Gastrocnemius medialis (tissue), 4 donors: ENCODE data around the gene HYAL3. TPM values are rescaled to one million over a fixed set of nuclear protein-coding genes. Genes with fewer than 3 reads are reported as not detected.
"Not testable (repeated sequence)": the region's sequence is repeated elsewhere in the genome, so short reads cannot be mapped to it uniquely, and the experiment has no call there.

ENCODE experiments used
- ATAC-seq, 2 donors: fragments of 150-250 bp; one replicate each; pipeline ENCODE4 v1.9.1; 2016
- DNase-seq, 2 donors: peaks; one replicate each; pipeline ENCODE4 v3.0.0-alpha.2; 2019
- H3K27ac ChIP-seq, 4 donors: fragments of 200-600 bp; sonication (generic); 1 replicate in 1 of 4; 2 replicates in 3 of 4; pipeline ENCODE4 v1.5.1; 2016 to 2018; ENCODE audit warnings: mild to moderate bottlenecking in 2 of 4, moderate library complexity in 1 of 4
- H3K27me3 ChIP-seq, 3 donors: fragments of 200-600 bp; sonication (generic) in 2 of 3; 1 replicate in 1 of 3; 2 replicates in 2 of 3; pipeline versions ENCODE4 v1.5.1 to v1.6.0; 2016 to 2019; ENCODE audit warnings: mild to moderate bottlenecking in 1 of 3, moderate library complexity in 1 of 3
- H3K36me3 ChIP-seq, 2 donors: fragments of 200-600 bp; sonication (generic) in 1 of 2; one replicate each; pipeline ENCODE4 v1.5.1; 2017 to 2018
- H3K4me1 ChIP-seq, 2 donors: fragments of 200-600 bp; sonication (generic) in 1 of 2; one replicate each; pipeline ENCODE4 v1.5.1; 2016 to 2017; ENCODE audit warnings: mild to moderate bottlenecking in 2 of 2
- H3K4me3 ChIP-seq, 4 donors: fragments of 200-600 bp; sonication (generic) in 3 of 4; 1 replicate in 1 of 4; 2 replicates in 3 of 4; pipeline ENCODE4 v1.5.1; 2016 to 2019; ENCODE audit warnings: mild to moderate bottlenecking in 2 of 4
- H3K9me3 ChIP-seq, 3 donors: fragments of 200-600 bp; sonication (generic) in 2 of 3; 1 replicate in 1 of 3; 2 replicates in 2 of 3; pipeline ENCODE4 v1.5.1; 2016 to 2019
- CTCF ChIP-seq, 5 experiments: fragments of 450-650 bp in 3 of 5; fragments of 200-600 bp in 2 of 5; sonication (generic) in 2 of 5; IDR thresholded peaks in 4 of 5; conservative IDR thresholded peaks in 1 of 5; 1 replicate in 4 of 5; 2 replicates in 1 of 5; pipeline ENCODE4 v1.5.1; 2016 to 2019; ENCODE audit warnings: antibody characterized with exemption in 5 of 5, mild to moderate bottlenecking in 3 of 5, moderate library complexity in 3 of 5
- POLR2A ChIP-seq, 2 donors: fragments of 450-650 bp; IDR thresholded peaks; one replicate each; pipeline ENCODE4 v1.6.1; 2017; ENCODE audit warnings: antibody characterized with exemption in 2 of 2, mild to moderate bottlenecking in 2 of 2, moderate library complexity in 2 of 2
- in situ Hi-C, 4 donors: fragments of 200-750 bp; cut with MboI; loops; one replicate each; pipeline versions ENCODE4 v1.15.0 to v1.8.0; 2017; ENCODE audit warnings: low sequenced_read_pairs in 4 of 4
- intact Hi-C: fragments of 100-400 bp; cut with DNase I; formaldehyde crosslinking; loops from one replicate; pipeline ENCODE4 v1.15.1; 2023; ENCODE audit warnings: low total_unique reads
- total RNA-seq, 4 donors: library from RNA; depleted of rRNA; stranded (reverse); fragments of >200 nt; gene quantifications; one replicate each; pipeline versions ENCODE4 v1.1.0 to v1.2.3, GENCODE V29; 2016

HYAL3 gene
- total RNA-seq, 4 donors from 2014 or later = 1.1 to 2.3 (median 1.2) TPM; not detected in 1

- DNase-seq (peak; percentile 78 to 84), ATAC-seq (peak; percentile 73 to 76)
- intact Hi-C loops = loop anchor here (1.0 kb wide), 2 partner anchors 19 to 52 kb away; no protein-coding TSS in a partner anchor
- Histone ChIP-seq H3K36me3 (no peaks in the 10 kb centered on the region), H3K4me1 (peaks cover 76 to 92% of the 10 kb centered on the region in 2 donors), H3K4me3 (peak overlapping the region; percentile 57 to 64 (median 61)), H3K27me3 (no peaks in the 10 kb centered on the region), H3K27ac (peak overlapping the region; percentile 80 to 96 (median 87)), H3K9me3 (no peaks in the 10 kb centered on the region)
- TF ChIP-seq POLR2A (IDR thresholded peaks at IDR 0.05) (no peak), CTCF (IDR thresholded peaks at IDR 0.05 in 4 of 5, conservative IDR thresholded peaks at IDR 0.05 in 1 of 5) (peak; percentile 95 to 100 (median 99))
- in situ Hi-C loops = no loop called here
Observed at GRCh38 chr3:50245831-50246516, 53.2 kb downstream of the HYAL3 start.

GRCh38 chr3:50245251-50245745 is 53.9 kb downstream of the HYAL3 start:
- peaks cover 71 to 91% of the 10 kb centered on the region in 2 donors for H3K4me1 ChIP-seq
- ATAC-seq = no peak
- no peaks in the 10 kb centered on the region for H3K36me3 ChIP-seq
- no peaks in the 10 kb centered on the region for H3K9me3 ChIP-seq
- no peak for DNase-seq
- peak overlapping the region; percentile 80 to 96 (median 87) for H3K27ac ChIP-seq
- TF ChIP-seq POLR2A (IDR thresholded peaks at IDR 0.05) (no peak), CTCF (IDR thresholded peaks at IDR 0.05 in 4 of 5, conservative IDR thresholded peaks at IDR 0.05 in 1 of 5) (no peak)
- no peaks in the 10 kb centered on the region for H3K27me3 ChIP-seq
- in situ Hi-C loops = no loop called here
- intact Hi-C loops = no loop called here
- peak overlapping the region; percentile 57 to 64 (median 61) for H3K4me3 ChIP-seq

DNA sequence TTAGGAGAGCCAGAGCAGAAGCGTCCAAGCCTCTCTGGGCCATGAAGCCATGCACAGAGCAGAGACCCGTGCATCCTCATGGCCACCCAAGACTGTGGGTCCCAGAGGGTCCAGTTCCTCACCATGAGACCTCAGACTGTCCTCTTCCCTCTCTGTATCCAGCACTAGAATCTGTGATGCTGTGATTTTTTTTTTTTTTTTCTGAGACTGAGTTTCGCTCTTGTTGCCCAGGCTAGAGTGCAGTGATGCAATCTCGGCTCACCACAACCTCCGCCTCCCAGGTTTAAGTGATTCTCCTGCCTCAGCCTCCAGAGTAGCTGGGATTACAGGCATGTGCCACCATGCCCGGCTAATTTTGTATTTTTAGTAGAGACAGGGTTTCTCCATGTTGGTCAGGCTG is 54.4 kb downstream of the HYAL3 start:
- in situ Hi-C loops, H3K27me3 ChIP-seq, intact Hi-C loops, H3K9me3 ChIP-seq, DNase-seq, ATAC-seq, H3K36me3 ChIP-seq: not testable (repeated sequence)
- H3K27ac ChIP-seq = peak overlapping the region; percentile 80 to 96 (median 87)
- peaks cover 71 to 91% of the 10 kb centered on the region in 2 donors for H3K4me1 ChIP-seq
- peak overlapping the region in 1 of 4 donors; percentile 57 for H3K4me3 ChIP-seq

DNA sequence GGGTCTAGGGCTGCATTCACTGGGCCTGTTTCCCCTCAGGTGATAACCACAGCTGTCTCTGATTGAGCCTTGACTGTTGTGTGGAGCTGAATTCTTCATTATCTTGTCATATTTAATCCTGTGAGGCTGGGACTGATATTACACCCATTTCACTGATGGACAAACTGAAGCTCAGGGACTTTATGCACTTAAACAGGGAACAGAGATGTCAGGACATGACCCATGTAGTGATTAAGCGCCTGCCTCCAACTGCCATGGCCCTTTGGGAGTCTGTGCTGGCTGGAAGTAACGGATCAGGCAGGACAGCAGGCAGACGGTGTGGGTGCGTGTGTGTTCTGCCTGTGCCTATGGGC is 55.7 kb downstream of the HYAL3 start:
- peaks cover 71 to 89% of the 10 kb centered on the region in 2 donors for H3K4me1 ChIP-seq
- H3K27ac ChIP-seq = peak overlapping the region; percentile 87 to 96 (median 87)
- peak overlapping the region in 1 of 4 donors; percentile 3 for H3K4me3 ChIP-seq
- DNase-seq (no peak), ATAC-seq (no peak)
- intact Hi-C loops = no loop called here
- H3K36me3 ChIP-seq = no peaks in the 10 kb centered on the region
- no peaks in the 10 kb centered on the region for H3K9me3 ChIP-seq
- in situ Hi-C loops = no loop called here
- TF ChIP-seq CTCF (IDR thresholded peaks at IDR 0.05 in 4 of 5, conservative IDR thresholded peaks at IDR 0.05 in 1 of 5) (no peak), POLR2A (IDR thresholded peaks at IDR 0.05) (no peak)
- H3K27me3 ChIP-seq = no peaks in the 10 kb centered on the region

DNA sequence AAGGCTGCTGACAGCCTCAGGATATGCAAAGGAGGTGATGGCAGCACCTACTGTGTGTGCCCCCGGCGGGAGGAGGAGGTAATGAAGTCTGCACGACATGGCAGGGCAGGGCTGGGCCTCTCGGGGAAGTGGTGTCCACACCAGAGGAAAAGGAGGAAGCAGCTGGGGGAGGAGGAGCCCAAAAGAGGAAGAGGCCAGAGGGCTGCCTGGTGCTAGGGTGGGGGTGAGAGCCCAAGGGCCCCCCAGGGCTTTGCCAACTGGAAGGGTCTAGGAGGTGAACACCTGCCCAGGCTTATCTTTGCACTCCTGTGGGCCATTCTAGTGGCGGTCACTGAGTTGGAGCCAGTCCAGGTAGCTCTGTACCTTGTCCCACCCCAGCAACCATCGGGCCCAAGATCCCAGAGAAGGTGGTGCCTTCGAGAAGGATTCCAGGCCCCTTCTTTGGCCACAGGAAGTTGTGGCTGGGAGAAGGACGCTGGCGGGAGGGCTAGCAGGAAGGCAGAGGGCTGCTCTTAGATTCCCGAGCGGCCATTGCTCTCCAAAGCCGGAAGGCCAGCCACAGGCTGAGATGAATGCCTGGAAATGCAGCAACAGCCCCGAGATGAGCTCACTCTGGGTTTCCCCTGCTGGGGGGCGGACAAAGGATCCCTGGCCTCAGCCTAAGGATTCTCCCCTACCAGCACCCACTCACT is 56.2 kb downstream of the HYAL3 start:
- H3K4me3 ChIP-seq = peak overlapping the region in 1 of 4 donors; percentile 3
- ATAC-seq (no peak), DNase-seq (peak; percentile 49 to 58)
- intact Hi-C loops = no loop called here
- no peaks in the 10 kb centered on the region for H3K9me3 ChIP-seq
- H3K4me1 ChIP-seq = peaks cover 71 to 89% of the 10 kb centered on the region in 2 donors
- in situ Hi-C loops = no loop called here
- TF ChIP-seq CTCF (IDR thresholded peaks at IDR 0.05 in 4 of 5, conservative IDR thresholded peaks at IDR 0.05 in 1 of 5) = no peak
- no peak for TF ChIP-seq POLR2A (IDR thresholded peaks at IDR 0.05)
- no peaks in the 10 kb centered on the region for H3K36me3 ChIP-seq
- peak overlapping the region; percentile 87 to 96 (median 87) for H3K27ac ChIP-seq
- H3K27me3 ChIP-seq = no peaks in the 10 kb centered on the region
